LoVo (cell line): Measurements from ENCODE around the gene GRK5.

ENCODE experiments used
- DNase-seq: peaks from one replicate; pipeline ENCODE4 v3.0.0-alpha.2; 2016; ENCODE audit warnings: low spot score

The GRK5 gene

GRCh38 chr10:119318411-119319160 lies 111.2 kb downstream of the GRK5 start:
- DNase-seq: no peak

GRCh38 chr10:119319161-119319919 lies 112.0 kb downstream of the GRK5 start:
- no peak for DNase-seq

GRCh38 chr10:119319920-119320258 lies 112.5 kb downstream of the GRK5 start:
- DNase-seq: no peak

- DNase-seq: no peak
Measured at GRCh38 chr10:119320981-119321380, 113.6 kb downstream of the GRK5 start.

GRCh38 chr10:119323085-119324016 lies 116.0 kb downstream of the GRK5 start:
- DNase-seq: no peak

GRCh38 chr10:119325131-119325530 lies 117.8 kb downstream of the GRK5 start:
- DNase-seq: no peak

GRCh38 chr10:119326167-119326566 lies 118.8 kb downstream of the GRK5 start:
- DNase-seq: no peak

GRCh38 chr10:119327096-119327745 lies 119.8 kb downstream of the GRK5 start:
- DNase-seq: no peak

GRCh38 chr10:119328223-119328622 lies 120.9 kb downstream of the GRK5 start:
- no peak for DNase-seq

GRCh38 chr10:119330342-119330741 lies 123.0 kb downstream of the GRK5 start:
- no peak for DNase-seq

- no peak for DNase-seq
Measured at GRCh38 chr10:119331061-119331460, 123.7 kb downstream of the GRK5 start.

GRCh38 chr10:119333146-119333792 lies 125.9 kb downstream of the GRK5 start:
- DNase-seq: no peak

GRCh38 chr10:119335671-119336353 lies 128.4 kb downstream of the GRK5 start:
- no peak for DNase-seq

GRCh38 chr10:119336599-119336998 lies 129.2 kb downstream of the GRK5 start:
- DNase-seq: no peak

- no peak for DNase-seq
Measured at GRCh38 chr10:119337223-119337622, 129.9 kb downstream of the GRK5 start.

GRCh38 chr10:119337796-119338432 lies 130.5 kb downstream of the GRK5 start:
- DNase-seq: no peak

- DNase-seq: no peak
Measured at GRCh38 chr10:119339109-119339508, 131.7 kb downstream of the GRK5 start.

- no peak for DNase-seq
Measured at GRCh38 chr10:119340893-119341458, 133.6 kb downstream of the GRK5 start.

GRCh38 chr10:119341459-119342301 lies 134.3 kb downstream of the GRK5 start:
- DNase-seq: no peak
